Left colon (tissue), 2 donors: ENCODE measurements around the gene GNB1. TPM values are rescaled to one million over a fixed set of nuclear protein-coding genes. Genes with fewer than 3 reads are reported as not detected.

ENCODE experiments used
- ATAC-seq: fragments of 200-7000 bp; cut with Tn5 transposase; one replicate; pipeline ENCODE4 v1.9.1; 2020; ENCODE audit warnings: mild to moderate bottlenecking, moderate library complexity
- DNase-seq, 2 donors: peaks; one replicate each; pipeline ENCODE4 v3.0.0-alpha.2; 2020
- intact Hi-C, 2 donors: fragments of 100-400 bp; cut with DNase I in 1 of 2; cut with micrococcal nuclease in 1 of 2; formaldehyde crosslinking; loops; one replicate each; pipeline versions ENCODE4 v1.11.2 to v1.14.0; 2022; cut with DNase I, micrococcal nuclease
- total RNA-seq, 2 donors: library from RNA; stranded (reverse); fragmentation: NEBNext Ultra II Directional; extraction: Animal tissue kit (Norgen Biotek cat#: 25700); gene quantifications; one replicate each; pipeline ENCODE4 v1.2.1, GENCODE V29; 2021
- donor health status: DM: no; HTN: no; CAD: no.
- donor health status: DM: yes; HTN: yes; CAD: no.

The GNB1 gene
- total RNA-seq, 2 donors from 2014 or later, result 308 to 326 TPM

- peak; percentile 72 to 82 for DNase-seq
- intact Hi-C loops, result no loop called here
These were observed 110.9 kb downstream of the GNB1 start for GRCh38 chr1:1779691-1780597.

GRCh38 chr1:1779320-1779675 lies 111.6 kb downstream of the GNB1 start:
- intact Hi-C loops, result no loop called here
- ATAC-seq (no peak), DNase-seq (no peak)

More at GRCh38 chr1:1779691-1780597, 110.9 kb downstream of the GNB1 start:
- ATAC-seq, result peak; percentile 19

GRCh38 chr1:1778663-1779319 lies 112.1 kb downstream of the GNB1 start:
- ATAC-seq (peak; percentile 47), DNase-seq (peak; percentile 93 to 95)
- intact Hi-C loops, result no loop called here

GRCh38 chr1:1777950-1778662 lies 112.8 kb downstream of the GNB1 start, which contains the start of gene NADK:
TSS of gene NADK (minus strand) at chr1:1778470. CDS start at chr1:1765406, 13,064 bp downstream.
- DNase-seq, result peak in 1 of 2 donors; percentile 70
- intact Hi-C loops, result no loop called here
- ATAC-seq, result peak; percentile 23

GRCh38 chr1:1777583-1777899 lies 113.3 kb downstream of the GNB1 start:
- DNase-seq, result peak; percentile 40 to 61
- intact Hi-C loops, result no loop called here
- ATAC-seq, result peak; percentile 8

GRCh38 chr1:1776672-1777582 lies 114.0 kb downstream of the GNB1 start:
- intact Hi-C loops, result no loop called here
- no peak for DNase-seq
- ATAC-seq, result no peak

- ATAC-seq (no peak), DNase-seq (peak in 1 of 2 donors; percentile 55)
- intact Hi-C loops, result no loop called here
These were observed 115.3 kb downstream of the GNB1 start for GRCh38 chr1:1775327-1776226.

GRCh38 chr1:1773874-1774273 lies 117.0 kb downstream of the GNB1 start:
- ATAC-seq (no peak), DNase-seq (no peak)
- intact Hi-C loops, result no loop called here

- intact Hi-C loops, result no loop called here
- DNase-seq, result no peak
- no peak for ATAC-seq
These were observed 119.8 kb downstream of the GNB1 start for GRCh38 chr1:1771096-1771495.

GRCh38 chr1:1770102-1770501 lies 120.8 kb downstream of the GNB1 start:
- DNase-seq (no peak), ATAC-seq (no peak)
- intact Hi-C loops, result no loop called here

- intact Hi-C loops, result no loop called here
- ATAC-seq (no peak), DNase-seq (no peak)
These were observed 122.5 kb downstream of the GNB1 start for GRCh38 chr1:1768249-1768992.

- DNase-seq, result no peak
- ATAC-seq, result no peak
- intact Hi-C loops, result no loop called here
These were observed 125.9 kb downstream of the GNB1 start for GRCh38 chr1:1764876-1765470.

- no peak for DNase-seq
- intact Hi-C loops, result no loop called here
- ATAC-seq, result no peak
These were observed 126.9 kb downstream of the GNB1 start for GRCh38 chr1:1763657-1764621.

- no peak for DNase-seq
- intact Hi-C loops, result no loop called here
- no peak for ATAC-seq
These were observed 129.1 kb downstream of the GNB1 start for GRCh38 chr1:1761504-1762376.

GRCh38 chr1:1760715-1761114 lies 130.2 kb downstream of the GNB1 start:
- intact Hi-C loops, result no loop called here
- DNase-seq (no peak), ATAC-seq (no peak)
